Measurements from ENCODE around the gene KAT2A.

KAT2A gene

DNA sequence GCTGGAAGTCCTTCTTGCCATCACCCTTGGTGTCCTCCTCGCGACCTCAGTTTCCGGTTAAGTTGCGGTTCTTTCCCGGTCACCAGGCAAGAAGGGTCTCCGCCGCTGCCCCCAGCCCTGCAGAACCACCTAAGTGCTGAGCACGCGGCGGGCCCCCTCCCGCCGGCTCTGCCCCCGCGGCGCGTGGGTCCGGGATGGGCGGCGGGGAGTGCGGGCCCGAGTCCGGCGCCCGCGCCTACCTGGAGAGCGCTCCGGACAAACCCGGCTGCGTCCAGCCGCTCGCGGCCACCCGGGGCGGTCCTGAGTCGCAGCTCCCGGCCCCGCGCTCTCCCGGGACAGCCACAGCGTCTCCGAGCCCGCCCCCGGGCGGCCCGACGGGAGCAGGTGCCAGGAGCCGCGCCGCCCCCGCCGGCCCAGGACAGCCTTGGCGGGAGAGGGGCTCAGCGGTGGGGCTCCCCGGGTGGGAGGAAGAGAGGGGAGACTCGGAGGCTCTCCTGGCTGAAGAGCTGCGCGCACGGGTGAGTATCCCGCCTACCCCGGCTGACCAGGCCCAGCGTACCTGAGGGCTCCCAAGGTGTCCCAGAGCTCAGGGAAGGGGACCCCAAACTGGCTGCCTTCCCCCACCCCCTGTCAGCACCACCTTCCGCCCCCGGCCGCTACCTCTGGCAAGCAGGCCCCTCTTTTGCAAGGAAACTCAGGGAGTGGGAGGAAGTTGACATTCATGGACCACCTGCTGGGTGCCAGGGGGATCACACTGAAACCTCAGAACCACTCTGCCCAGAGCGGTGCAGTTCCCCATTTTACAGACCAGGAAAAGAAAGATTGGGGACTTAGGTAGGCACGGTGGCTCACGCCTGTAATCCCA is 48.6 kb downstream of the KAT2A start:
- Histone ChIP-seq H3K9me3 (ENCODE audit: control insufficient read depth, low read length) (no peaks in the 10 kb centered on the region), H3K4me1 (ENCODE audit: control insufficient read depth, insufficient read depth, low read length, poor library complexity, severe bottlenecking) (peaks cover 5% of the 10 kb centered on the region), H3K27ac (ENCODE audit: low read depth, low read length, severe bottlenecking) (no peak overlapping the region), H3K4me3 (ENCODE audit: extremely low read depth, insufficient read depth, low read length, poor library complexity, severe bottlenecking) (peak overlapping the region; percentile 36), H3K36me3 (ENCODE audit: control insufficient read depth, insufficient read depth, low read length) (no peaks in the 10 kb centered on the region)
- WGBS, 2 experiments (ENCODE audit: insufficient coverage in 2 of 2), result 7 to 15% methylated on average over 19 to 60 of the region's 67 CpGs

DNA sequence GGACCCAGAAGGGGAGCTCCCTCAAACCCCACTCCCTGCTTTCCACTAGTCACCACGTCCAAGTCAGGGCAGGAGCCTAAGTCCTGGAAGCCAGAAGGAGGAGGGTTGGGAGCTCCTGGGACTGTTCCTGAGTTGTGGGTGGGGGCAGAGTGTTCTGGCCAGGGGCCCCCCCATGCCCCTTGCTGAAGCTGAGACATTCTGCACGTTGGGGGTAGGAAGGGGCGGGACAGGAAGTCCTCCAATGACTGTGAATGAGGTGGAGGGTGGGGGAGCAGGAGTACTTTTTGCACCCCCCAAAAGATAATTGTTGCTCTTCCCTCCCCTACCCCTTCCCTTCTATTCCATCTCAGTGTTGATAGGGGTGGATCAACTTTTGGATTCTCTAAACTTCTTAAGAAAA is 49.4 kb downstream of the KAT2A start:
- Histone ChIP-seq H3K4me1 (ENCODE audit: control insufficient read depth, insufficient read depth, low read length, poor library complexity, severe bottlenecking) (peaks cover 5% of the 10 kb centered on the region), H3K27ac (ENCODE audit: low read depth, low read length, severe bottlenecking) (no peak overlapping the region), H3K4me3 (ENCODE audit: extremely low read depth, insufficient read depth, low read length, poor library complexity, severe bottlenecking) (peak overlapping the region; percentile 36), H3K36me3 (ENCODE audit: control insufficient read depth, insufficient read depth, low read length) (no peaks in the 10 kb centered on the region), H3K9me3 (ENCODE audit: control insufficient read depth, low read length) (no peaks in the 10 kb centered on the region)
- no CpG with 5 or more reads among the region's 3 CpGs for WGBS, 2 experiments (ENCODE audit: insufficient coverage in 2 of 2)

DNA sequence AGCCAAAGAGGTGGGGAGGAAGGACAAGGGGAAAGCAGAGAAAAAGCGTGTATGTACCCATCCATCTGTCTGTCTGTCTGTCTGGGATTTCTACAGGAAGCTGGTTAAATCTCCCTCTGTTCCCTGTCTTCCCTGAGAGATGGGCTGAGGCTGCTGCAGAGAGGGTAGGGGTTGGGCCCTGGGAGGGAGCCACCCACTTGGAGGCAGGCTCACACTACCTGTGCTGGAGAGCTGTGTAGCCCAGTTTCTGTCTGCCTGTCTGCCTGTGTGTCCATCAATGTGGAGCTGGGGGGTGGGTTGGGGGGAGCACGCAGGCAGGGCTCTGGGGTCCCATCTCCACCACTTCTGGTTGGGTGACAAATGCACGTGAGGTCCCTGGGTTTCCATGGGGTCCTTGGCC is 52.2 kb downstream of the KAT2A start:
- Histone ChIP-seq H3K27ac (ENCODE audit: low read depth, low read length, severe bottlenecking) (no peak overlapping the region), H3K4me1 (ENCODE audit: control insufficient read depth, insufficient read depth, low read length, poor library complexity, severe bottlenecking) (peaks cover 6% of the 10 kb centered on the region), H3K9me3 (ENCODE audit: control insufficient read depth, low read length) (no peaks in the 10 kb centered on the region), H3K36me3 (ENCODE audit: control insufficient read depth, insufficient read depth, low read length) (no peaks in the 10 kb centered on the region), H3K4me3 (ENCODE audit: extremely low read depth, insufficient read depth, low read length, poor library complexity, severe bottlenecking) (no peak overlapping the region)
- 89 to 100% methylated on average over 1 to 3 of the region's 3 CpGs for WGBS, 2 experiments (ENCODE audit: insufficient coverage in 2 of 2)

DNA sequence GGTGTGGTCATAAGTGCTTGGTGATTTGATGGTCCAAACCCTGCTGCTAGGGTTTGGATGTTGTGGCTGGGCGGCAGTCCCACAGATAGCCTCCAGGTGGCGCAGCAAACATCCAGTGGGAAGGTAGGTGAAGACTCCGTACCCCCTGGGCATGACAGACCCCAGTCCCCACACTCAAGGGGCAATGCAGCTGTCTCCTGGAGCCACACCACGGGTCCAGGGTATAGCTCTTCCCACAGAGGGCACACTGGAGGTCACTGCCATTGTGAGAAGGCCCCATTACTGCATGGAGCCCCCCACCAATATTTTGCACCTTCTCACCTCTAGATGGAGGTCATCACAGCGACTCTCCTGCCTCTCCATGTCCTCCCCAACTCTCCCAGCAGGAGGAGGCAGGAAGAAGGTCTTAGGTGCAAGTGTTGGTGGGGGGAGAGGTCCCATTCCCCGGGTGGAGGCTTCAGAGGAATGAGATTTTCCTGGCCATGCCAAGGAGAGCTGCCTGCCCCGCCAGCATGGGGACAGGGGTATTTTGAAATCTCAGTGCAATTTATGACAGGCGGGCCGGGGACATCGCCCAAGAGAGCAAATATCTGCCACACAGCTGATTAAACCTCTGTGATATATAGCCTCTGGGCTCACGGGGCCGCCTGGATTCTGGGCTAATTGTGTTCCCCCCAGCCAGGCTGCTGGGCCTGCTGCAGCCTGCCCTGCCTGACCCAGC is 53.6 kb downstream of the KAT2A start:
- Histone ChIP-seq H3K27ac (ENCODE audit: low read depth, low read length, severe bottlenecking) (no peak overlapping the region), H3K36me3 (ENCODE audit: control insufficient read depth, insufficient read depth, low read length) (no peaks in the 10 kb centered on the region), H3K9me3 (ENCODE audit: control insufficient read depth, low read length) (no peaks in the 10 kb centered on the region), H3K4me3 (ENCODE audit: extremely low read depth, insufficient read depth, low read length, poor library complexity, severe bottlenecking) (no peak overlapping the region), H3K4me1 (ENCODE audit: control insufficient read depth, insufficient read depth, low read length, poor library complexity, severe bottlenecking) (peaks cover 14% of the 10 kb centered on the region)
- 52 to 62% methylated on average over 10 to 11 of the region's 12 CpGs for WGBS, 2 experiments (ENCODE audit: insufficient coverage in 2 of 2)

DNA sequence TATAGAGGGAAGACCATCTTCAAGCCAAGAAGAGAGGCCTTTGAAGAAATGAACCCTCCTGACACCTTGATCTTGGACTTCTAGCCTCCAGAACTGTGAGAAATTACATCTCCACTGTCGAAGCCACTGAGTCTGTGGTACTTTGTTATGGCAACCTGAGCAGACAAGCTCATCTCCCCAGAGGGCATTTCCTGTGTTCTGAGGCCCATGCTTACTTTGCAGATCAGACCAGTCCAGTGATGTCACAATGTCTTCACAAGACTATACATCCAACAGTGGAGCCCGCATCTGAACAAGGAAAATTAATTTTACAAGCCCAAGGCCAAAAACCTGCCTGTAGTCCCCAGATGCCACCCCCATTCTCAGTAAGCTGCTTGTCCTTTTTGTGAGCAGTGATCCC is 56.0 kb downstream of the KAT2A start:
- H3K4me3 ChIP-seq (ENCODE audit: extremely low read depth, insufficient read depth, low read length, poor library complexity, severe bottlenecking), result no peak overlapping the region
- H3K27ac ChIP-seq (ENCODE audit: low read depth, low read length, severe bottlenecking), result no peak overlapping the region
- no peaks in the 10 kb centered on the region for H3K36me3 ChIP-seq (ENCODE audit: control insufficient read depth, insufficient read depth, low read length)
- H3K9me3 ChIP-seq (ENCODE audit: control insufficient read depth, low read length), result no peaks in the 10 kb centered on the region
- 88 to 100% methylated on average over 2 of the region's 2 CpGs for WGBS, 2 experiments (ENCODE audit: insufficient coverage in 2 of 2)
- peaks cover 10% of the 10 kb centered on the region for H3K4me1 ChIP-seq (ENCODE audit: control insufficient read depth, insufficient read depth, low read length, poor library complexity, severe bottlenecking)
